GM21526 (cell line): ENCODE results near the gene DGKG.

ENCODE experiments used
- ATAC-seq: cut with Tn5 transposase; IDR thresholded peaks from one replicate; pipeline ENCODE4 v1.9.1; 2021; ENCODE audit warnings: moderate library complexity; ENCODE audit not compliant: unreplicated experiment, low FRiP score

The DGKG gene

DNA sequence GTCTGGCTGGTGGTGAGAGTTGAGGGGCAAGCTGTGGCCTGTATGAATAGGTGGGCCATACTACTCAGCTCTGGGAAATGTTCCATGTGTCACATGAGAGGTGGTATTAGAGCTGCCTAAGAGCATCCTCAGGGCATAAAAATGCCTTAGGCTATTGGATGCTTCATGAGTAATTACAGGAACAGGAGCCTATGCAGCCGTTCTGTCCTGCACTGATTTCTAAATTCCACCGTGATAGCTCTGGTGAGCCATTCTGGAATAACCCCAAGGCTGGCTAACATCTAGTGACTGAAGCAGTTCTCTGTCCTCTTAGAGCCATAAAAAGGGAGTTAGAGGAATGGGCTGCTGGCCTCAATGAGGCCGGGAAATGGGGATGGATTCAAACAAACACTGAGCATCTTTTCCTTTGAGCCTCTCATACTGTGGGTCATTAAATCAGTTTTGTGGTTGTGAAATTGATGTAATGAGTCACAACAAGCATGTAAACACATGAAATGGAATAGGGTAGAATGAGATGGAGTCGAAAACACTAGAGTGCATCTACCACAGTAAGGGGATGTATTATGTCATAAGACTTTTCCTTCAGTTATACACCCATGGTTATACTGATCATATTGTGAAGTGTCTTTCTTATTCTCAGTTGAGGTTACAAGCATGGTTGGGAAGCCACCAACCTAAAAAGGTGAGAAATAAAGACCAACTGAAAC is 41.0 kb downstream of the DGKG start:
- ATAC-seq, result no peak

DNA sequence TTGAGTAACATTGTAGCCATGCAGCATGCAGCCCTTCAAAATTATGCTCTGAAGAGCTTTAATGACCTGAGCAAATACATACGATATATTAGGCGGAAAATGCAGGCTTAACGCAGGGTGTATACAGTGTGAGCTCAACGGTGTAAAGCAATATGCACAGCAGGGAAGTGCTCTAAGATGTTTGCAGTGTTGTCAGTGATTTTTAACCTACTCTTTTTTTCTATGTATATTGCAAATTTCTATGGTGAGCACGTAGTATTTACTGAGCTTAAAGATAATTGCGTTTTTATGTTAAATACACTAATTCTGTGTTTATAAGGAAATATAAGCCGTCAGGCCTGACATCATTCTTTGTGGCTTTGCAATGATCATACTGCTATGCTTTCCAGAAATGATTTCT is 42.1 kb downstream of the DGKG start:
- no peak for ATAC-seq

DNA sequence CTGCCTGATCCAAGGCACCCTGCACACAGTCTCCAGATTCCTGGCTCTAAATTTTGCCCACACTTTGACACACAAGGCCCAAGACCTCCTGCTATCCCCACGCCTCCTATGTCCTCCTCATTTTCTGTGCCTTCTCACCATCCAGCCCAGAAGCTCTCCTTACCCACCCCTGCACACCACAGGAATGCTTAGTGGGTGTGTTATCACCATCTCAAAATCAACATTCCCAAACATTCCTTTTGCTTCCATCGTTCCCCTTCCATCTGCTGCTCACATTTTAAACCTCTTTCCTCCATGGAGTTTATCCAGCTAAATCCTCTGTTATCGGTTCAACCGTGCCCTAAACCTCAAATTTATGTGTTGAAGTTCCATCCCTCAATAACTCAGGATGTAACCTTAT is 43.9 kb downstream of the DGKG start:
- no peak for ATAC-seq

DNA sequence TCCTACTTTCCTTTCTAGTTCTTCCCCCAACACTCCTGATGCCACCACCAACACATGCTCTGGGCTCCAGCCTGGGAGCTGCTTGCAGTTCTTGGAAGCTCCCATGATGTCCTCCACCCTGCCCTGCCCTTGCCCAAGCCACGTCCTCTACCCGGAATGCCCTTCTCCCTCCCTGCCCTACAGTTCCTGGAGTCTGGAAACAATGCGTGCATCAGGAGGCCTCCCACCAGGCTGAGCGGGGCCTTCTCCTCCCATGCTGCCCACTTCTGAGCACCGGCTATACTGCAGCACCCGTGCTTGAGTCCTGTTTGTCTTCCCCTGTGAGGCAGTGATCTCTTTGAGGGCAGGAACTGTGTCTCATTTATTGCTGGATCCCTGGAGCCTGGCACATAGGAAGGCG is 44.6 kb downstream of the DGKG start:
- ATAC-seq, result no peak

GRCh38 chr3:186316666-186317260 is 45.3 kb downstream of the DGKG start:
- no peak for ATAC-seq

GRCh38 chr3:186315581-186316354 is 46.3 kb downstream of the DGKG start:
- no peak for ATAC-seq

- no peak for ATAC-seq
These were observed 47.1 kb downstream of the DGKG start for GRCh38 chr3:186314896-186315295.

- ATAC-seq, result no peak
These were observed 50.6 kb downstream of the DGKG start for GRCh38 chr3:186311441-186311840.

GRCh38 chr3:186308549-186308948 is 53.5 kb downstream of the DGKG start:
- ATAC-seq, result no peak

DNA sequence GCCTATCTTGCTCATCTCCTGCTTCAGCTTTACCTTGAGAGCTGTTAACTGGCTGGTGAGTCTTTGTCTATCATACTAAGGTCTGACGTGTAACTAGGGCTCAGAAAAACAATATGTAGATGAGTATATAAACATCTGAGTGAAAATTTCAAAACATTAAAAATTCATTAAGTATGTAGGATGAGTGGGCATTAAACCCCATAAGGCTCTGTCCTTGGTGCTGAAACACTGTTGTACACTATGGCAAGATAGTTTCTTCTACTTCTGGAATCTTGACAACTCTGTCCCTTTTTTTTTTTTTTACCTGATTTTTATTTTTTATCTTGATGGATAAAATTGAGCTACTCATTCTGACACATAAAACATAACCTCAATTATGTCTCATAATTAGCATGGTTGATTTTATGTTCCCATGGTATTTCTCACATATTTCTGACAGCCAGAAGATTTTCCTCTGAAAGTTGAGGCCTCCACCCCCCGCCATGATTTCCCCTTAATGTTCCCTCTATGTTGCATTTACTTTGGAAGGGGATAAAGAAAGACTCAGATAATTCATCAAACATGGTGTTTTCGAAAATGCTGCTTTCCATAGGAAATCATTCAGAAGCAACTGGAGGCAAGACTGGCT is 54.3 kb downstream of the DGKG start:
- ATAC-seq, result no peak

- no peak for ATAC-seq
These were observed 56.7 kb downstream of the DGKG start for GRCh38 chr3:186305286-186305685.

DNA sequence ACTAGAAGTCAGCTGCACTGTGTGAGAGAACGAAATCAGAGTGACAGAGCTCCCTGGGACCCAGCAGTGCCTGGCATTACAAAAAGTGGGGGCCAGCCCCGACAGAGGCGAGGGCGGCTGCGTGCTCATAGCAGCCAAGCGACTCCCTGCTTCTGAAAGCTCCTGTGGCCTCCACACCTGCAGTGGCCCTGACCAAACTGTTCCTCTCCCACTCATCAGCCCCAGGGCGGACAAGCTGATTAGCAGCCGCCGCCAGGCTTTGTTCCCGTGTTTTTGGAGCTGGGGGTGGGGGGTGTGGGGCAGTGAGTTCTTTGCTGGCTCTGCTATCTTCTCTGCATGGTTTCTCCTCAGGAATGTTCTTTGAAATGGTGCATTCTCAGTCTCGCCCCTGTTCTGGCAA is 58.1 kb downstream of the DGKG start:
- no peak for ATAC-seq

- no peak for ATAC-seq
These were observed 62.7 kb downstream of the DGKG start for GRCh38 chr3:186299327-186299726.

- no peak for ATAC-seq
These were observed 63.2 kb downstream of the DGKG start for GRCh38 chr3:186298876-186299275.

- no peak for ATAC-seq
These were observed 71.2 kb downstream of the DGKG start for GRCh38 chr3:186290796-186291195.

- ATAC-seq, result no peak
These were observed 74.3 kb downstream of the DGKG start for GRCh38 chr3:186287711-186288110.

GRCh38 chr3:186286114-186286513 is 75.9 kb downstream of the DGKG start:
- no peak for ATAC-seq

DNA sequence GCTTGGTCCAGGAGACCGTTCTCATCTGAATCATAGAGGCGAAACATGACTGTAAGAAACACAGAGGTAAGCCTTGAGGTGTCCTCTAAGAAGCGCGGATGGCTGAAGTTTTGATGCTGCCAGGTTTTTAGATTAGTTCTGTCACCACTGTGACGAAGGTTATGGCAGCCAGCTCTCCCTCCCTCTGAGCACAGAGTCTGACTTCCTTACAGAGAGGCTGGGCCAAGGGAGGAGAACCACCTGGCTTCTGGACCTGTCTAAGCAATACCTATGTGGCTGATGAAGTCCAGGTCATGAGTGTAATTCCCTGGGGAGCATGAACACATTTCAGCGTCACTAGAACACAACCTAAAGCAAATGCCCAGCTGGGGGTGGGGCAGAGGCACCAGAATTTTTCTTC is 77.4 kb downstream of the DGKG start:
- ATAC-seq, result no peak

GRCh38 chr3:186284349-186284652 is 77.7 kb downstream of the DGKG start:
- ATAC-seq, result no peak

DNA sequence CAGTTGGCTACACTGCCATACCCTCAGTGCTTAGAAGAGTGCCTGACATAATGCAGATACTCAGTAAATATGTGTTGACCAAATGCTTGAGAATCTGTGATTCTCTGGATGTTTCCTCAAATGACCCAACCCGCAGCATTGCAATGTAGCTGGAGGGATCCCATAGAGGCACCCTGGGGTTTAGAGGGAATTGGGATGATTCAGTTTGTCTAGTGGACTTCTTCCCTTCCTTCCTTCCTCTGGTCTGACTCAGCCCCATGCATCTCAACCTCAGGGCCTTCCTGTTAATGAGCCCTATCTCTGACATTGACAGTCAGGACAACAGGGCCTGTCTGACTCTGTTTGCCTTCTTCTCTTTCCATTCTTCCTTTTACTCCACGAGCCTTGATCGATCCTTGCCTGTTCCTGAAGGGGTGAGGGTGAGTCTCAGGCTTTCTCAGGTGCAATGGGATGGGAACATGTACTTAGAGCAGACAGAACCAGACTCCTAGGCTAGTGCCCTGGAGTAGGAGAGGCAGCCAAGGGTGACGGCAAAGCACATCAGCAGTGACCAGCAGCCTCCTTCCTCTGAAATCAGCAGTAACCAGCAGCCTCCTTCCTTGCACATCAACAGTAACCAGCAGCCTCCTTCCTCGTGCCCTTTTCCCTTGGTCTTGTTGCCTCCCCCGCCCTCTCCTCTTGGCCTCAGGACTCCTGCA is 78.2 kb downstream of the DGKG start:
- no peak for ATAC-seq

GRCh38 chr3:186283096-186283495 is 78.9 kb downstream of the DGKG start:
- no peak for ATAC-seq
